ENCODE results near the gene ATXN7L1.

DNA sequence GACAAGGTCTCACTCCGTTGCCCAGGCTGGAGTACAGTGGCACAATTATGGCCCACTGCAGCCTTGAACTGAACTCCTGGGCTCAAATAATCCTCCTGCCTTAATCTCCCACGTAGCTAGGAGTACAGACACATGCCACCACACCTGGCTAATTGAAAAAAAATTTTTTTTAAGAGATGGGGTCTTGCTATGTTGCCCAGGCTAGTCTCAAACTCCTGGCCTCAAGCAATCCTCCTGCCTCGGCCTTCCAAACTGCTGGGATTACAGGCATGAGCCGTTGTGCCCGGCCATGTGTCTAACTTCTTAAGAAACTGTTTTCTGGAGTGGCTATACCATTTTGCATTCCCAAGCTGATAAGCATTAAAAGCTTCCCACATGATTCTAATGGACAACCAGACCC lies 285.6 kb downstream of the ATXN7L1 start:
- no peak for TF ChIP-seq ZNF565 (CRISPR knock-in tag; conservative IDR thresholded peaks at IDR 0.05; ENCODE audit: low read depth)
- TF ChIP-seq ZFP30 (CRISPR knock-in tag; IDR thresholded peaks at IDR 0.05) = no peak
- TF ChIP-seq TCF4 (CRISPR knock-in tag; IDR thresholded peaks at IDR 0.05; ENCODE audit: borderline replicate concordance) = no peak
- TF ChIP-seq ZNF70 (CRISPR knock-in tag; IDR thresholded peaks at IDR 0.05) = no peak
- no peak for TF ChIP-seq ESRRG (CRISPR knock-in tag; IDR thresholded peaks at IDR 0.05)
- no peak for TF ChIP-seq RARB (CRISPR knock-in tag; IDR thresholded peaks at IDR 0.05)
- no peak for TF ChIP-seq ARNTL (CRISPR knock-in tag; IDR thresholded peaks at IDR 0.05; ENCODE audit: borderline replicate concordance, low read depth)
